ELR (cell line): ENCODE measurements around the gene FAM3D.
A peak's percentile ranks its signal among the peaks of the same experiment; 100 is the strongest.

ENCODE experiments used
- DNase-seq: peaks from one replicate; pipeline ENCODE4 v3.0.0-alpha.2; 2015; ENCODE audit warnings: low read depth

Gene FAM3D

GRCh38 chr3:58591517-58592510 lies 74.8 kb downstream of the FAM3D start:
- peak; percentile 30 for DNase-seq

DNA sequence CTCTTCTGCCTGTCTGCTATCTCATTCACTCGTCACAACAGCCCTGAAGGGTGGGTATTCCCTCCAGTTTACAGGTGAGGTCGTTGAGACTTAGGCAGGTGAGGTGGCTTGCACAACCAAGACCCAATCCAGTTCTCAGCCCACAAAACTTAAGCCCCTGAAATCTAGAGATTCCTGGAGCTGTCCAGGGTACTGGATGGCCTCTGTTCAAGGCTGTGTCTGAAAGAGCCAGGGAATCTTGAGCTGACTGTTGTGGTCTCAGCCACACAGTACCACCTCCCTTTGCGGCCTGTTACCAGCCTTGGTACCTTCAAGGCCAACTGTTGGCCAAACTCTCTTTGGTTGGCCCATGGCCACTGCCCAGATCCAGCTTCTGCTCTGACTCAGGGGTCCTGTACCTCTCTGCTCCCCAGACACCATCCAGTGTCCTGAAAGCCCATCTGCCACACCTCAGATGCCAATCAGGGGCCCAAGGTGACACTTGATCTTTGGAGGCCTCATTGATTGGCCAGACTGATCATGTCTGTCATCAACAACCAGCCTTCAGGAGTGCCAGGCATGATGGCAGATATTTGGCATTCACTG lies 78.5 kb downstream of the FAM3D start:
- peak; percentile 39 for DNase-seq

DNA sequence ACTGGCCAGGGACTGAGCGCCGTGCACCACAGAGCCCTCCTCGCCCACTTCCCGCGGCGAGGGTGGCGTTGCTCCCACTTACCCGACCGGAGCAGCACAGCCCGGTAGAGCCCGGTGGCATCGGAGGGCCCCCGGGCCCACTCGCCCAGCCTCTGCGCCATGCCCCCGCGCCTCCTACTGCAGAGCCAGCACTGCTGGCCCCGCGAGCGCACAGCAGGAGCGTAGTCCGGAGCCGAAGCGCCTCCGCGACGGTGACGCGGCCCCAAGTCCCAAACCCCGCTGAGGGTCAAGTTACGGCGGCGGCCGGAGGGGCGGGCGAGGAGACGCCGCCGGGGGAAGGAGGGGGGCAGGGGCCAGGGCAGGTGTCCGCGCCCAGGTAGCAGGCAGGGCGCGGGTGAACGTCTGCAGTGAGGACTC lies 79.8 kb downstream of the FAM3D start:
- DNase-seq = no peak

DNA sequence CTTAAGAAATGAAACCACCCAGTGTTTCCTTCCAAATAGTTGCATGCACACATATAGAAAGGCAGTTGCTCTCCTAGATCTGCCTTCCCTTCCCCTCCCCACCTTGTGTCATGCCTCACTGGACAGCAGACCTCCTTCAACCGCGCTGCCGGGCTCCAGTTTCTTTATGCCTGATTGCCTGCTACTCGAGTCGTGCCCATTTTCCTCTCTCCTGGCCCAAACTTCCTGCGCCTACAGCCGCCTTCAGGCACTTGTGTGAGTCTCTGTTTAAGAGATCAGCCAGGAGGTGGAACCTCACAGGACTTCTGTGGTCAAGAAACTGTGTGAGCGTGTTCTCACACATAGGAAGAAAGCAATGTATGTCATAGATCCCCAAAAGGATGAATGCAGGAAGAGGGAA lies 80.6 kb downstream of the FAM3D start:
- DNase-seq = no peak

- peak; percentile 80 for DNase-seq
Observed at GRCh38 chr3:58585005-58585786, 81.4 kb downstream of the FAM3D start.

- no peak for DNase-seq
Observed at GRCh38 chr3:58584690-58585004, 81.9 kb downstream of the FAM3D start.
